Neuron (in vitro differentiated cells): ENCODE results near the gene AGBL4.

ENCODE experiments used
- H2AFZ ChIP-seq: one replicate; pipeline ENCODE4 v1.6.1; 2013; ENCODE audit warnings: low read depth, mild to moderate bottlenecking, inconsistent platforms, low read length, moderate library complexity
- H3K27me3 ChIP-seq: one replicate; pipeline ENCODE4 v1.6.1; 2013; ENCODE audit warnings: low read length; ENCODE audit not compliant: insufficient read depth
- H3K36me3 ChIP-seq: one replicate; pipeline ENCODE4 v1.6.1; 2013; ENCODE audit warnings: low read length; ENCODE audit not compliant: insufficient read depth
- H3K4me1 ChIP-seq: one replicate; pipeline ENCODE4 v1.6.1; 2013; ENCODE audit warnings: low read length; ENCODE audit not compliant: insufficient read depth
- H3K4me3 ChIP-seq: 2 replicates; pipeline ENCODE4 v1.5.1; 2013; ENCODE audit warnings: mild to moderate bottlenecking, low read length, moderate library complexity
- H3K9me3 ChIP-seq: one replicate; pipeline ENCODE4 v1.6.1; 2013; ENCODE audit warnings: low read length

AGBL4 gene

GRCh38 chr1:49226758-49227157 lies 797.0 kb downstream of the AGBL4 start:
- Histone ChIP-seq H2AFZ (no peak overlapping the region), H3K36me3 (no peaks in the 10 kb centered on the region), H3K27me3 (no peaks in the 10 kb centered on the region), H3K4me3 (no peak overlapping the region), H3K9me3 (no peaks in the 10 kb centered on the region), H3K4me1 (no peaks in the 10 kb centered on the region)

GRCh38 chr1:49225464-49225863 lies 798.3 kb downstream of the AGBL4 start:
- Histone ChIP-seq H2AFZ (no peak overlapping the region), H3K36me3 (no peaks in the 10 kb centered on the region), H3K27me3 (no peaks in the 10 kb centered on the region), H3K4me1 (no peaks in the 10 kb centered on the region), H3K9me3 (no peaks in the 10 kb centered on the region), H3K4me3 (no peak overlapping the region)

GRCh38 chr1:49213301-49213700 lies 810.5 kb downstream of the AGBL4 start:
- H3K4me1 ChIP-seq: no peaks in the 10 kb centered on the region
- H2AFZ ChIP-seq: no peak overlapping the region
- H3K27me3 ChIP-seq: peaks cover 2% of the 10 kb centered on the region
- H3K9me3 ChIP-seq: no peaks in the 10 kb centered on the region
- H3K36me3 ChIP-seq: no peaks in the 10 kb centered on the region
- no peak overlapping the region for H3K4me3 ChIP-seq

GRCh38 chr1:49208712-49209111 lies 815.0 kb downstream of the AGBL4 start:
- H3K27me3 ChIP-seq: peaks cover 2% of the 10 kb centered on the region
- no peak overlapping the region for H2AFZ ChIP-seq
- H3K4me1 ChIP-seq: no peaks in the 10 kb centered on the region
- no peak overlapping the region for H3K4me3 ChIP-seq
- H3K9me3 ChIP-seq: no peaks in the 10 kb centered on the region
- no peaks in the 10 kb centered on the region for H3K36me3 ChIP-seq

GRCh38 chr1:49204720-49205119 lies 819.0 kb downstream of the AGBL4 start:
- no peaks in the 10 kb centered on the region for H3K9me3 ChIP-seq
- H2AFZ ChIP-seq: no peak overlapping the region
- no peak overlapping the region for H3K4me3 ChIP-seq
- no peaks in the 10 kb centered on the region for H3K36me3 ChIP-seq
- no peaks in the 10 kb centered on the region for H3K27me3 ChIP-seq
- no peaks in the 10 kb centered on the region for H3K4me1 ChIP-seq

- H3K9me3 ChIP-seq: no peaks in the 10 kb centered on the region
- no peaks in the 10 kb centered on the region for H3K4me1 ChIP-seq
These were observed 823.0 kb downstream of the AGBL4 start for GRCh38 chr1:49200738-49201137.

GRCh38 chr1:49199564-49199963 lies 824.2 kb downstream of the AGBL4 start:
- no peaks in the 10 kb centered on the region for H3K9me3 ChIP-seq

More at GRCh38 chr1:49200738-49201137, 823.0 kb downstream of the AGBL4 start:
- H3K4me3 ChIP-seq: no peak overlapping the region
- no peaks in the 10 kb centered on the region for H3K36me3 ChIP-seq
- no peaks in the 10 kb centered on the region for H3K27me3 ChIP-seq
- no peak overlapping the region for H2AFZ ChIP-seq

GRCh38 chr1:49197081-49197480 lies 826.7 kb downstream of the AGBL4 start:
- Histone ChIP-seq H2AFZ (no peak overlapping the region), H3K4me1 (no peaks in the 10 kb centered on the region), H3K27me3 (no peaks in the 10 kb centered on the region), H3K9me3 (no peaks in the 10 kb centered on the region), H3K4me3 (no peak overlapping the region), H3K36me3 (no peaks in the 10 kb centered on the region)

More at GRCh38 chr1:49199564-49199963, 824.2 kb downstream of the AGBL4 start:
- H3K27me3 ChIP-seq: no peaks in the 10 kb centered on the region
- H3K4me1 ChIP-seq: no peaks in the 10 kb centered on the region
- H3K36me3 ChIP-seq: no peaks in the 10 kb centered on the region
- H2AFZ ChIP-seq: no peak overlapping the region
- H3K4me3 ChIP-seq: no peak overlapping the region

GRCh38 chr1:49190138-49190537 lies 833.6 kb downstream of the AGBL4 start:
- no peaks in the 10 kb centered on the region for H3K9me3 ChIP-seq
- no peaks in the 10 kb centered on the region for H3K4me1 ChIP-seq
- H3K27me3 ChIP-seq: no peaks in the 10 kb centered on the region
- H2AFZ ChIP-seq: no peak overlapping the region
- H3K36me3 ChIP-seq: no peaks in the 10 kb centered on the region
- H3K4me3 ChIP-seq: no peak overlapping the region

GRCh38 chr1:49187056-49187455 lies 836.7 kb downstream of the AGBL4 start:
- Histone ChIP-seq H3K9me3 (no peaks in the 10 kb centered on the region), H3K4me3 (no peak overlapping the region), H3K27me3 (no peaks in the 10 kb centered on the region), H2AFZ (no peak overlapping the region), H3K36me3 (no peaks in the 10 kb centered on the region), H3K4me1 (no peaks in the 10 kb centered on the region)

- Histone ChIP-seq H2AFZ (no peak overlapping the region), H3K9me3 (no peaks in the 10 kb centered on the region), H3K27me3 (no peaks in the 10 kb centered on the region), H3K36me3 (no peaks in the 10 kb centered on the region), H3K4me1 (no peaks in the 10 kb centered on the region), H3K4me3 (no peak overlapping the region)
These were observed 838.2 kb downstream of the AGBL4 start for GRCh38 chr1:49185450-49185980.

GRCh38 chr1:49183489-49183888 lies 840.3 kb downstream of the AGBL4 start:
- no peaks in the 10 kb centered on the region for H3K36me3 ChIP-seq
- no peaks in the 10 kb centered on the region for H3K27me3 ChIP-seq
- H2AFZ ChIP-seq: no peak overlapping the region
- no peak overlapping the region for H3K4me3 ChIP-seq
- H3K4me1 ChIP-seq: no peaks in the 10 kb centered on the region
- no peaks in the 10 kb centered on the region for H3K9me3 ChIP-seq

GRCh38 chr1:49181033-49181432 lies 842.7 kb downstream of the AGBL4 start:
- Histone ChIP-seq H3K4me1 (no peaks in the 10 kb centered on the region), H3K9me3 (no peaks in the 10 kb centered on the region), H3K4me3 (no peak overlapping the region), H3K36me3 (no peaks in the 10 kb centered on the region), H2AFZ (no peak overlapping the region), H3K27me3 (no peaks in the 10 kb centered on the region)

- Histone ChIP-seq H3K27me3 (no peaks in the 10 kb centered on the region), H3K9me3 (no peaks in the 10 kb centered on the region), H2AFZ (no peak overlapping the region), H3K4me3 (no peak overlapping the region), H3K36me3 (no peaks in the 10 kb centered on the region), H3K4me1 (no peaks in the 10 kb centered on the region)
These were observed 851.7 kb downstream of the AGBL4 start for GRCh38 chr1:49171941-49172593.
